GM10266 (cell line): ENCODE results near the gene SMC1B.

Experiments
- DNase-seq: peaks from one replicate; pipeline ENCODE4 v3.0.0; 2012; ENCODE audit errors: extremely low spot score
- CTCF ChIP-seq: IDR thresholded peaks from 2 replicates; pipeline ENCODE4 v1.5.1; 2012; ENCODE audit warnings: mild to moderate bottlenecking, low read depth; ENCODE audit not compliant: control insufficient read depth, insufficient read depth; ENCODE audit errors: missing control alignments

Gene SMC1B

GRCh38 chr22:45317551-45318167, 95.7 kb downstream of the SMC1B start:
- TF ChIP-seq CTCF = no peak
- DNase-seq = no peak

- no peak for TF ChIP-seq CTCF
- DNase-seq = no peak
Measured at GRCh38 chr22:45316796-45317526, 96.4 kb downstream of the SMC1B start.

GRCh38 chr22:45314786-45315185, 98.6 kb downstream of the SMC1B start:
- DNase-seq = no peak
- no peak for TF ChIP-seq CTCF

- DNase-seq = no peak
- no peak for TF ChIP-seq CTCF
Measured at GRCh38 chr22:45314054-45314721, 99.2 kb downstream of the SMC1B start.

- DNase-seq = no peak
- no peak for TF ChIP-seq CTCF
Measured at GRCh38 chr22:45312856-45313255, 100.5 kb downstream of the SMC1B start.

GRCh38 chr22:45312415-45312814, 101.0 kb downstream of the SMC1B start:
- no peak for TF ChIP-seq CTCF
- DNase-seq = no peak

GRCh38 chr22:45310977-45311531, 102.3 kb downstream of the SMC1B start:
- DNase-seq = no peak
- no peak for TF ChIP-seq CTCF
